HG02852 (cell line): Measurements from ENCODE around the gene NDFIP2.

Experiments
- ATAC-seq: cut with Tn5 transposase; IDR thresholded peaks from one replicate; pipeline ENCODE4 v1.9.1; 2021; ENCODE audit warnings: mild to moderate bottlenecking, moderate library complexity; ENCODE audit not compliant: unreplicated experiment

NDFIP2 gene

GRCh38 chr13:79492918-79493594, 12.1 kb downstream of the NDFIP2 start:
- no peak for ATAC-seq

DNA sequence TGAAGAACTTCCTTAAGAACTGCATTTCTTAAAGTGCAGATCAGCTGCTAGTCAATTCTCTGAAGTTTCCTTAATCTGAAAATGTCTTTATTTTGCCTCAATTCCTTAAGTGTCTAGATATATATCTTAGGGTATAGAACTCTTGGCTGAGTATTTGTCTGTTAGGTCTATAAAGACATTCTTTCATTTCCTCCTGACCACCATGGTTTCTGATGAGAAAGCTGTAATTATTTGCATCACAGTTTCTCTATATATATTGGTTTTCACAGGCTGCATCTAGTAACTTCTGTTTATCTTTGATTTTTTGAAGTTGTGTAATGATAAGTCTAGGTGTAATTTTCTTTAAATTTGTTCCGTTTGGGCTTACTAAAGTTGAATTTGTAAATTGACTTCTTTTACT, 15.2 kb downstream of the NDFIP2 start:
- ATAC-seq, result peak; percentile 85

DNA sequence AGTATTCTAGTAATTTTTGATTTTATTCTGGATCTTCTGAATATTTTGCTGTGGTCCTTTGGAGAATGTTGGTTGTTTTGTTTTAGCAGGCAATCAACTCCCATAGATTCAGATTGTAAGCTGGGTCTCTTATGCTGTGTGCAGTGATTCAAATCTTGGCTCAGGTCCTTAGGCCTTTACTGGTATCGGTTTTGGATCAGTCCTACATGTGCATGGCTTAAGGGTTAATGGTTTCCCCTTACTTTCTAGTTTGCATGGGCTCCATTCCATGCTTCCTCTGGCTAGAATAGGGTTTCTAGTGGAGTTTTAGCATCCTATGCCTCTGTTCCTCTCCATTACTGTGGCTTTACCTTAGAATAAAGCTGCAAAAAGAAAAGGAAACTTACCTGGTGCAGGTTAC, 16.1 kb downstream of the NDFIP2 start:
- no peak for ATAC-seq

GRCh38 chr13:79497852-79498251, 16.9 kb downstream of the NDFIP2 start:
- no peak for ATAC-seq

GRCh38 chr13:79500829-79501228, 19.9 kb downstream of the NDFIP2 start:
- ATAC-seq, result no peak

GRCh38 chr13:79501538-79502232, 20.7 kb downstream of the NDFIP2 start:
- ATAC-seq, result no peak

- no peak for ATAC-seq
Measured at GRCh38 chr13:79502859-79503468, 22.0 kb downstream of the NDFIP2 start.

DNA sequence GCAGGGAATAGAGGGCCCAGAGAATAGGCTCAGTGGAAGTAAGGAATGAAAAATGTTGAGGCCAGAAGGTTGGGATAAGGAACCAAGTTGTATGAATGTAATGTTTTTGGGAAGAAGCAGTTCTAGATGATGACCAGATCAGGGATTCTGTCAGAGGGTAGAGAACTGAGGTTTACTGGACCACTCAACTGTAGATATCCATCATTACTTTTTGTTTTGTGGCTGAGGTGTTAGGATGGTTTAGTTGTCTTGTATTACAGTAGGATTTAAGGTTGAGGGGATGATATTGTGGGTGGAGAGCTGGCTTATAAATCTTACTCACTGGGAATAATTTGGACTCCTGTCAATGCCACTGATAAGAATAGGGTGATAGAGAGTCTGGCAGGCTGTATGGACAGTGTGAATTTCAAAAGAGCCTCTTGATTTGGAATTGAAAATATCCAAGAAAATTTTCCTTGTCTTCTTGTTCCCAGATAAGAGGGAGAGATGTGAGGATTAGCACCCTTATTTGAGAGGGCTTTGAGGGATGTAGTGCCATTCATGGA, 22.6 kb downstream of the NDFIP2 start:
- no peak for ATAC-seq

- ATAC-seq, result no peak
Measured at GRCh38 chr13:79508224-79508961, 27.4 kb downstream of the NDFIP2 start.

- no peak for ATAC-seq
Measured at GRCh38 chr13:79511611-79512010, 30.7 kb downstream of the NDFIP2 start.

GRCh38 chr13:79512950-79513349, 32.0 kb downstream of the NDFIP2 start:
- no peak for ATAC-seq

DNA sequence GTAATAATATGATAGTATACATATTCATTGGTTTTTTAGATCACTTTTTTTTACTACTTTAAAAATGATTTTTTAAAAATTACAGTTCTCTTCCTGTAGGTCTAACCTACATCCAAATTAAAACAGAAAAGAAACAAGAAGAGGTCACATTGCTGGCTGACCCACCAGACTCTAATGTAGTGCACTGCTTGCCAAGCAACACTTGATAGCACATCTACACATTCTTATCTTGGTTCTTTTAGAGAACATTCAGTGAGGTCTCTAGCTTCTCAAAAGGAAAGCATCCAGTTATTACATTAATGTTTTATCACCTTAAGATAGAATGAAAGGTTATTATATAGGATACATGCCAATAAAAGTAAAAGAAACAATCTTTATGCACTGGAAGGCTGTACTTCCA, 35.6 kb downstream of the NDFIP2 start:
- ATAC-seq, result no peak

GRCh38 chr13:79519255-79519654, 38.3 kb downstream of the NDFIP2 start:
- no peak for ATAC-seq

- peak; percentile 93 for ATAC-seq
Measured at GRCh38 chr13:79522583-79522982, 41.6 kb downstream of the NDFIP2 start.

- ATAC-seq, result peak; percentile 37
Measured at GRCh38 chr13:79525064-79525857, 44.3 kb downstream of the NDFIP2 start.

- no peak for ATAC-seq
Measured at GRCh38 chr13:79527698-79528097, 46.7 kb downstream of the NDFIP2 start.

- no peak for ATAC-seq
Measured at GRCh38 chr13:79528356-79528755, 47.4 kb downstream of the NDFIP2 start.

DNA sequence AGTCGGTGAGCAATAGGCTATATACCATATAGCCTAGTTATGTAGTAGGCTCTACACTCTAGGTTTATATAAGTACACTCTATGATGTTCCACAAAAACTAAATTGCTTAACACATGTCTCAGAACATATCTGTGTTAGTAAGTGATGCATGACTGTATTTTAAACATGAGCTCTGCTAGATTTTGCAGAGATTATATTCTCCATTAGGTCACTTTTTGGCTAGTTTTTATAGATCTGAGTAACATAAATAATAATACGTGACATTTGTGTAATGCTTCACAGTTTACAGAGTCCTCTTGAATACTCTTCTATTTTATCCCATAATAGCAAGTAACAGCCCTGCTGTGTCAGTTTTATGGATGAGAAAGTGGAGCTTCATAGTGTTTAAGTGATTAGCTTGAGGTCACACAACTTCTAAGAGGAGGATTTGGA, 47.8 kb downstream of the NDFIP2 start:
- no peak for ATAC-seq

GRCh38 chr13:79529817-79530216, 48.9 kb downstream of the NDFIP2 start:
- ATAC-seq, result no peak

DNA sequence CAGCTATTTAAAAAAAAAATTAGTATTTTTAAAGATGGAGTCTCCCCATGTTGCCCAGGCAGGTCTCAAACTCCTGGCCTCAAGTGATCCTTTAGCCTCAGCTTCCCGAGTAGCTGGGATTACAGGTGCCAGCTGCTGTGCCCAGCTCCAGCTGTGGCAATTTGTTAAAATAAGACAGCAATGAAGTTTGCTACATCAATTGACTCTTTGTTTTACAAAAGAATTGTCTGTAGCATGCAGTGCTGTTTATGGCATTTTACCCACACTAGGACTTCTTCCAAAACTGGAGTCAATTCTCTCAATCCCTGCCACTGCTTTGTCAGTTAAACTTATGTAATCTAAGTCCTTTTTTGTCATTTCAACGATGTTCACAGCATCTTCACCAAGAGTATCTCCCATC, 49.3 kb downstream of the NDFIP2 start:
- no peak for ATAC-seq
